H9 (cell line): Measurements from ENCODE around the gene TTC9B. TPM values are rescaled to one million over a fixed set of nuclear protein-coding genes. Genes with fewer than 3 reads are reported as not detected.

ENCODE experiments used
- DNase-seq: peaks from one replicate; pipeline ENCODE4 v3.0.0-alpha.2; 2017
- H2AFZ ChIP-seq: one replicate; pipeline ENCODE4 v1.6.1; 2013; ENCODE audit warnings: mild to moderate bottlenecking, low read length, control low read depth, moderate library complexity
- H2AK5ac ChIP-seq: 2 replicates; pipeline ENCODE4 v1.6.1; 2013; ENCODE audit warnings: low read length, control low read depth, mixed read lengths; ENCODE audit not compliant: insufficient read length
- H2BK120ac ChIP-seq: one replicate; pipeline ENCODE4 v1.6.1; 2013; ENCODE audit warnings: low read depth, mild to moderate bottlenecking, low read length, control low read depth, inconsistent platforms; ENCODE audit not compliant: poor library complexity, severe bottlenecking
- H2BK12ac ChIP-seq: 2 replicates; pipeline ENCODE4 v1.6.1; 2013; ENCODE audit warnings: low read length, control low read depth, mixed read lengths, low read depth; ENCODE audit not compliant: insufficient read length
- H2BK15ac ChIP-seq: 2 replicates; pipeline ENCODE4 v1.6.1; 2013; ENCODE audit warnings: low read depth, low read length, control low read depth
- H2BK20ac ChIP-seq: one replicate; pipeline ENCODE4 v1.6.1; 2013; ENCODE audit warnings: low read depth, mild to moderate bottlenecking, low read length, control low read depth, inconsistent platforms; ENCODE audit not compliant: poor library complexity, severe bottlenecking
- H2BK5ac ChIP-seq: 2 replicates; pipeline ENCODE4 v1.6.1; 2013; ENCODE audit warnings: low read length, control low read depth, mixed read lengths; ENCODE audit not compliant: insufficient read length
- H3K14ac ChIP-seq: 2 replicates; pipeline ENCODE4 v1.6.1; 2013; ENCODE audit warnings: low read length, control low read depth; ENCODE audit not compliant: insufficient read depth
- H3K18ac ChIP-seq: 2 replicates; pipeline ENCODE4 v1.6.1; 2013; ENCODE audit warnings: low read depth, mild to moderate bottlenecking, mixed read lengths, low read length, control low read depth; ENCODE audit not compliant: insufficient read length
- H3K23ac ChIP-seq: 2 replicates; pipeline ENCODE4 v1.6.1; 2013; ENCODE audit warnings: low read length, control low read depth, mixed read lengths, low read depth; ENCODE audit not compliant: insufficient read length
- H3K23me2 ChIP-seq: 2 replicates; pipeline ENCODE4 v1.6.1; 2013; ENCODE audit warnings: low read depth, mild to moderate bottlenecking, mixed read lengths, low read length, control low read depth; ENCODE audit not compliant: insufficient read length, poor library complexity, severe bottlenecking
- H3K27ac ChIP-seq: 2 replicates; pipeline ENCODE4 v1.5.1; 2013; ENCODE audit warnings: low read length, control low read depth, mixed read lengths, low read depth; ENCODE audit not compliant: insufficient read length
- H3K27me3 ChIP-seq: 2 replicates; pipeline ENCODE4 v1.6.1; 2013; ENCODE audit warnings: low read length, control low read depth, inconsistent platforms; ENCODE audit not compliant: insufficient read depth
- H3K4ac ChIP-seq: 2 replicates; pipeline ENCODE4 v1.6.1; 2013; ENCODE audit warnings: low read depth, mild to moderate bottlenecking, control low read depth, inconsistent platforms, low read length, moderate library complexity
- H3K4me1 ChIP-seq: 2 replicates; pipeline ENCODE4 v1.6.1; 2013; ENCODE audit warnings: low read length, control low read depth, inconsistent platforms; ENCODE audit not compliant: insufficient read depth
- H3K4me2 ChIP-seq: 2 replicates; pipeline ENCODE4 v1.6.1; 2013; ENCODE audit warnings: low read length, control low read depth, mixed read lengths; ENCODE audit not compliant: insufficient read length, insufficient read depth
- H3K56ac ChIP-seq: 2 replicates; pipeline ENCODE4 v1.6.1; 2013; ENCODE audit warnings: low read depth, mild to moderate bottlenecking, mixed read lengths, low read length, control low read depth; ENCODE audit not compliant: insufficient read length
- H3K79me1 ChIP-seq: 2 replicates; pipeline ENCODE4 v1.6.1; 2013; ENCODE audit warnings: low read depth, mild to moderate bottlenecking, moderate library complexity, low read length, control low read depth, inconsistent platforms; ENCODE audit not compliant: insufficient read depth, poor library complexity, severe bottlenecking
- H3K79me2 ChIP-seq: 2 replicates; pipeline ENCODE4 v1.6.1; 2013; ENCODE audit warnings: low read length, control low read depth, inconsistent platforms; ENCODE audit not compliant: insufficient read depth
- H3K9ac ChIP-seq: 2 replicates; pipeline ENCODE4 v1.6.1; 2013; ENCODE audit warnings: low read length, control low read depth, mixed read lengths; ENCODE audit not compliant: insufficient read length; ENCODE audit errors: extremely low read depth
- H3K9me3 ChIP-seq: one replicate; pipeline ENCODE4 v1.6.1; 2013; ENCODE audit warnings: low read depth, low read length, inconsistent platforms; ENCODE audit not compliant: control insufficient read depth
- H3T11ph ChIP-seq: one replicate; pipeline ENCODE4 v1.6.1; 2013; ENCODE audit warnings: mild to moderate bottlenecking, low read length, control low read depth, inconsistent platforms
- H4K20me1 ChIP-seq: one replicate; pipeline ENCODE4 v1.6.1; 2013; ENCODE audit not compliant: control insufficient read depth, insufficient read length, insufficient read depth
- H4K5ac ChIP-seq: 2 replicates; pipeline ENCODE4 v1.6.1; 2013; ENCODE audit warnings: low read depth, mild to moderate bottlenecking, mixed read lengths, low read length, control low read depth; ENCODE audit not compliant: insufficient read length
- H4K8ac ChIP-seq: replicated peaks from 2 replicates; pipeline ENCODE4 v1.6.1; 2013; ENCODE audit warnings: low read length, control low read depth, mixed read lengths, low read depth; ENCODE audit not compliant: insufficient read length
- H4K91ac ChIP-seq: 2 replicates; pipeline ENCODE4 v1.6.1; 2013; ENCODE audit warnings: low read depth, mild to moderate bottlenecking, moderate library complexity, mixed read lengths, low read length, control low read depth; ENCODE audit not compliant: insufficient read length
- H3K27ac Mint-ChIP-seq, 3 experiments: 2 replicates in 2 of 3; 3 replicates in 1 of 3; pipeline ENCODE4 v1.8.0; 2020 to 2021; ENCODE audit warnings: mixed read lengths in 3 of 3, mild to moderate bottlenecking in 1 of 3, moderate library complexity in 1 of 3
- H3K27me3 Mint-ChIP-seq: 2 replicates; pipeline ENCODE4 v1.8.0; 2021; ENCODE audit warnings: low read depth, mild to moderate bottlenecking, moderate library complexity, mixed read lengths
- H3K36me3 Mint-ChIP-seq, 3 experiments: 2 replicates in 2 of 3; 3 replicates in 1 of 3; pipeline ENCODE4 v1.8.0; 2020 to 2021; ENCODE audit warnings: low read depth in 3 of 3, mixed read lengths in 3 of 3; ENCODE audit not compliant: insufficient read depth in 1 of 3
- H3K4me1 Mint-ChIP-seq, 2 experiments: 2 replicates each; pipeline ENCODE4 v1.8.0; 2020; ENCODE audit warnings: mixed read lengths in 2 of 2
- H3K4me3 Mint-ChIP-seq, 2 experiments: 2 replicates in 1 of 2; 3 replicates in 1 of 2; pipeline ENCODE4 v1.8.0; 2020 to 2021; ENCODE audit warnings: mild to moderate bottlenecking in 2 of 2, mixed read lengths in 2 of 2, moderate library complexity in 1 of 2
- H3K9me3 Mint-ChIP-seq, 2 experiments: 2 replicates in 1 of 2; 3 replicates in 1 of 2; pipeline ENCODE4 v1.8.0; 2020; ENCODE audit warnings: mild to moderate bottlenecking in 2 of 2, mixed read lengths in 2 of 2, moderate library complexity in 1 of 2
- CTCF ChIP-seq: fragments of 200-600 bp; sonication (generic); conservative IDR thresholded peaks from 3 replicates; pipeline ENCODE4 v1.8.0; 2021; ENCODE audit warnings: antibody characterized with exemption, mild to moderate bottlenecking
- WGBS: extraction: QIAGEN DNeasy Blood & Tissue Kit; methylation state at CpG from one replicate; pipeline ENCODE4 v1.1.7; 2013; ENCODE audit warnings: missing lambda C conversion rate, low lambda C conversion rate, mixed read lengths; ENCODE audit not compliant: insufficient read length; ENCODE audit errors: extremely low coverage; 5-methylcytosine and 5-hydroxymethylcytosine counted together
- total RNA-seq: library from RNA; stranded (reverse); gene quantifications from 2 replicates; pipeline ENCODE4 v1.2.1, GENCODE V29; 2021

TTC9B gene
- total RNA-seq, 1 experiment from 2014 or later: 0.15 TPM

DNA sequence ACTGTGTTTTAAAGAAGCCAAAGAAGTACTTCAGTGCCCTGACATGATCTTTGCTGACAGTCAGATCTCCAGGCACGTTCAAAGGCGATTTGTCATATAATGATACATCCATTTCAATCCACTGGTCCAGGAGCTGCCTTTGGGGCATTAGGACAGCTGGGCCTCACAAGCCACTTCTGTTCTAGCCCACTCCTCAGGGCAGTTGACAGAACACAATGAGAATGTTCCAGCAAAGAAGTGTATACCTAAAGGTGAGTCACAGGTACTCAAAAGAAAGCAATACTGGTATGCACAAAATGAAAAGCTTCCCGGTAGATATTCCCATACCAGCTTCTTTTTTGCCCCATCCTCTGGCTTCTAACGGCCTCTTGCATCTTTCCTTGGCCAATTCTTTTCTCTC is 39.4 kb downstream of the TTC9B start:
- no peak overlapping the region for H4K5ac ChIP-seq

More for the DNA sequence above, 39.4 kb downstream of the TTC9B start:
- Histone ChIP-seq H3K56ac (no peak overlapping the region), H4K91ac (no peak overlapping the region), H3T11ph (no peak overlapping the region), H2AK5ac (no peak overlapping the region), H3K79me1 (no peaks in the 10 kb centered on the region), H3K4me2 (no peak overlapping the region), H2BK20ac (no peak overlapping the region), H3K79me2 (no peaks in the 10 kb centered on the region; the same call in 1 of the 2 replicates), H2AFZ (no peak overlapping the region), H2BK5ac (no peak overlapping the region), H2BK12ac (no peak overlapping the region), H3K23ac (no peak overlapping the region), H3K27me3 (no peaks in the 10 kb centered on the region), H3K4me1 (no peaks in the 10 kb centered on the region), H2BK15ac (no peak overlapping the region), H3K4ac (no peak overlapping the region), H2BK120ac (no peak overlapping the region), H4K20me1 (no peaks in the 10 kb centered on the region), H4K8ac (no peak overlapping the region), H3K14ac (no peak overlapping the region), H3K23me2 (no peaks in the 10 kb centered on the region), H3K9me3 (no peaks in the 10 kb centered on the region), H3K18ac (no peak overlapping the region), H3K27ac (no peak overlapping the region), H3K9ac (no peak overlapping the region)
- no CpG with 5 or more reads among the region's 4 CpGs for WGBS
- H3K27me3 Mint-ChIP-seq: peaks cover 4% of the 10 kb centered on the region
- H3K4me1 Mint-ChIP-seq: peaks cover 6 to 12% of the 10 kb centered on the region in 2 experiments
- H3K4me3 Mint-ChIP-seq: no peak overlapping the region
- no peaks in the 10 kb centered on the region for H3K36me3 Mint-ChIP-seq
- H3K9me3 Mint-ChIP-seq: peaks cover 0 to 3% of the 10 kb centered on the region in 2 experiments; a peak in 2 of 5 replicates
- no peak for DNase-seq
- no peak for TF ChIP-seq CTCF
- H3K27ac Mint-ChIP-seq: no peak overlapping the region
